Activated T-helper 1 cell treated with anti-CD3 and anti-CD28 coated beads, Interleukin-12 subunit alpha, Interleukin-12 subunit beta, Interleukin-2, Interleukin-4 antibody, amounts not matched to agents 30 ng/mL and 10 ng/mL and 1 ng/mL, durations not matched to agents 14 hours and 24 hours and 36 hours (primary cell): Measurements from ENCODE around the gene GRK6. TPM values are rescaled to one million over a fixed set of nuclear protein-coding genes. Genes with fewer than 3 reads are reported as not detected.
A peak's percentile ranks its signal among the peaks of the same experiment; 100 is the strongest.

ENCODE experiments used
- DNase-seq: peaks from one replicate; pipeline ENCODE4 v3.0.0; 2021; ENCODE audit warnings: low spot score
- H3K27ac Mint-ChIP-seq: one replicate; pipeline ENCODE4 v1.8.0; 2021; ENCODE audit warnings: mild to moderate bottlenecking, mixed read lengths
- H3K27me3 Mint-ChIP-seq: one replicate; pipeline ENCODE4 v1.8.0; 2022; ENCODE audit warnings: mild to moderate bottlenecking, moderate library complexity, mixed read lengths; ENCODE audit not compliant: insufficient read depth
- H3K36me3 Mint-ChIP-seq: one replicate; pipeline ENCODE4 v1.8.0; 2021; ENCODE audit warnings: low read depth, mixed read lengths
- H3K4me1 Mint-ChIP-seq: one replicate; pipeline ENCODE4 v1.8.0; 2021; ENCODE audit warnings: low read depth, mixed read lengths
- H3K4me3 Mint-ChIP-seq: one replicate; pipeline ENCODE4 v1.8.0; 2021; ENCODE audit warnings: mild to moderate bottlenecking, moderate library complexity, mixed read lengths
- H3K9me3 Mint-ChIP-seq: one replicate; pipeline ENCODE4 v1.8.0; 2021; ENCODE audit warnings: mixed read lengths
- intact Hi-C: fragments of 100-400 bp; cut with micrococcal nuclease; formaldehyde crosslinking; loops from one replicate; pipeline ENCODE4 v1.15.1; 2024
- total RNA-seq: library from RNA; stranded (reverse); gene quantifications from 2 replicates; pipeline ENCODE4 v1.2.3, GENCODE V29; 2022

GRK6 gene
- total RNA-seq = 122 and 132 TPM in 2 replicates

- peaks cover 21% of the 10 kb centered on the region for H3K36me3 Mint-ChIP-seq
- peak within 1 kb of the TSS; percentile 94 for H3K27ac Mint-ChIP-seq
- H3K4me3 Mint-ChIP-seq = peak within 1 kb of the TSS; percentile 95
- H3K9me3 Mint-ChIP-seq = no peaks in the 10 kb centered on the region
- DNase-seq = peak; percentile 67
- intact Hi-C loops = loop anchor here (1.0 to 5.0 kb wide), 8 partner anchors 8 to 889 kb away; partner anchors contain the start of genes DDX41, PDLIM7, RGS14 and RNF44
- peaks cover 58% of the 10 kb centered on the region for H3K4me1 Mint-ChIP-seq
- no peaks in the 10 kb centered on the region for H3K27me3 Mint-ChIP-seq
Observed at GRCh38 chr5:177426566-177427210, at the start of gene GRK6. Gene GRK6, plus strand, starts transcription at chr5:177426676. Its CDS starts 170 bp downstream, at chr5:177426846.

- intact Hi-C loops = no loop called here
- Mint-ChIP-seq H3K27me3 (peaks cover 4% of the 10 kb centered on the region), H3K27ac (no peak overlapping the region), H3K9me3 (no peaks in the 10 kb centered on the region), H3K36me3 (peaks cover 4% of the 10 kb centered on the region), H3K4me1 (peaks cover 31% of the 10 kb centered on the region), H3K4me3 (no peak overlapping the region)
- no peak for DNase-seq
Observed at GRCh38 chr5:177377851-177378776, 48.4 kb upstream of the GRK6 start.

- no peaks in the 10 kb centered on the region for H3K36me3 Mint-ChIP-seq
- peaks cover 24% of the 10 kb centered on the region for H3K4me1 Mint-ChIP-seq
- intact Hi-C loops = loop anchor here (1.0 kb wide), 1 partner anchor 15 kb away; no protein-coding TSS in a partner anchor
- DNase-seq = no peak
- no peak overlapping the region for H3K4me3 Mint-ChIP-seq
- H3K9me3 Mint-ChIP-seq = no peaks in the 10 kb centered on the region
- peaks cover 8% of the 10 kb centered on the region for H3K27me3 Mint-ChIP-seq
- H3K27ac Mint-ChIP-seq = peak overlapping the region; percentile 69
Observed at GRCh38 chr5:177378884-177379883, 47.3 kb upstream of the GRK6 start.

- H3K4me3 Mint-ChIP-seq = no peak overlapping the region
- no peaks in the 10 kb centered on the region for H3K36me3 Mint-ChIP-seq
Observed at GRCh38 chr5:177380805-177381126, 45.7 kb upstream of the GRK6 start.

GRCh38 chr5:177382423-177383029 is 44.0 kb upstream of the GRK6 start:
- Mint-ChIP-seq H3K36me3 (no peaks in the 10 kb centered on the region), H3K9me3 (no peaks in the 10 kb centered on the region), H3K27ac (no peak overlapping the region), H3K27me3 (peaks cover 14% of the 10 kb centered on the region), H3K4me1 (peaks cover 20% of the 10 kb centered on the region), H3K4me3 (no peak overlapping the region)
- intact Hi-C loops = no loop called here
- DNase-seq = no peak

More at GRCh38 chr5:177380805-177381126, 45.7 kb upstream of the GRK6 start:
- Mint-ChIP-seq H3K27ac (no peak overlapping the region), H3K9me3 (no peaks in the 10 kb centered on the region), H3K4me1 (peaks cover 20% of the 10 kb centered on the region), H3K27me3 (peaks cover 14% of the 10 kb centered on the region)
- DNase-seq = no peak
- intact Hi-C loops = no loop called here

GRCh38 chr5:177383181-177383580 is 43.3 kb upstream of the GRK6 start:
- intact Hi-C loops = no loop called here
- H3K4me1 Mint-ChIP-seq = peaks cover 22% of the 10 kb centered on the region
- no peaks in the 10 kb centered on the region for H3K9me3 Mint-ChIP-seq
- no peak for DNase-seq
- H3K36me3 Mint-ChIP-seq = no peaks in the 10 kb centered on the region
- no peak overlapping the region for H3K27ac Mint-ChIP-seq
- H3K27me3 Mint-ChIP-seq = peaks cover 14% of the 10 kb centered on the region
- no peak overlapping the region for H3K4me3 Mint-ChIP-seq

- peaks cover 14% of the 10 kb centered on the region for H3K27me3 Mint-ChIP-seq
- H3K4me1 Mint-ChIP-seq = peaks cover 29% of the 10 kb centered on the region
- no peak within 1 kb of the TSS for H3K27ac Mint-ChIP-seq
- H3K36me3 Mint-ChIP-seq = no peaks in the 10 kb centered on the region
- intact Hi-C loops = no loop called here
- H3K4me3 Mint-ChIP-seq = no peak within 1 kb of the TSS
- no peak for DNase-seq
- no peaks in the 10 kb centered on the region for H3K9me3 Mint-ChIP-seq
Observed at GRCh38 chr5:177384134-177384533, 42.3 kb upstream of the GRK6 start, which contains the start of gene SLC34A1. Gene SLC34A1, plus strand, starts transcription at chr5:177384434. Its CDS starts 1,308 bp downstream, at chr5:177385742.

- DNase-seq = no peak
- H3K27ac Mint-ChIP-seq = no peak overlapping the region
- H3K9me3 Mint-ChIP-seq = no peaks in the 10 kb centered on the region
- intact Hi-C loops = no loop called here
- H3K4me3 Mint-ChIP-seq = no peak overlapping the region
- H3K36me3 Mint-ChIP-seq = no peaks in the 10 kb centered on the region
- peaks cover 31% of the 10 kb centered on the region for H3K4me1 Mint-ChIP-seq
- peaks cover 17% of the 10 kb centered on the region for H3K27me3 Mint-ChIP-seq
Observed at GRCh38 chr5:177385720-177386119, 40.8 kb upstream of the GRK6 start.

- DNase-seq = no peak
- H3K36me3 Mint-ChIP-seq = no peaks in the 10 kb centered on the region
- peaks cover 17% of the 10 kb centered on the region for H3K27me3 Mint-ChIP-seq
- H3K9me3 Mint-ChIP-seq = no peaks in the 10 kb centered on the region
- peaks cover 39% of the 10 kb centered on the region for H3K4me1 Mint-ChIP-seq
- no peak overlapping the region for H3K4me3 Mint-ChIP-seq
- H3K27ac Mint-ChIP-seq = no peak overlapping the region
- intact Hi-C loops = no loop called here
Observed at GRCh38 chr5:177386542-177386941, 39.9 kb upstream of the GRK6 start.

GRCh38 chr5:177387405-177387804 is 39.1 kb upstream of the GRK6 start:
- no peak for DNase-seq
- no peak overlapping the region for H3K27ac Mint-ChIP-seq
- no peak overlapping the region for H3K4me3 Mint-ChIP-seq
- H3K4me1 Mint-ChIP-seq = peaks cover 36% of the 10 kb centered on the region
- H3K36me3 Mint-ChIP-seq = no peaks in the 10 kb centered on the region
- peaks cover 13% of the 10 kb centered on the region for H3K27me3 Mint-ChIP-seq
- intact Hi-C loops = no loop called here
- no peaks in the 10 kb centered on the region for H3K9me3 Mint-ChIP-seq

GRCh38 chr5:177388521-177389052 is 37.9 kb upstream of the GRK6 start:
- DNase-seq = no peak
- Mint-ChIP-seq H3K27ac (no peak overlapping the region), H3K36me3 (no peaks in the 10 kb centered on the region), H3K4me1 (peaks cover 34% of the 10 kb centered on the region), H3K27me3 (peaks cover 12% of the 10 kb centered on the region), H3K9me3 (no peaks in the 10 kb centered on the region), H3K4me3 (no peak overlapping the region)
- intact Hi-C loops = loop anchor here (1.0 kb wide), 1 partner anchor 109 kb away; the partner anchor contains the start of gene PDLIM7
